Upper lobe of left lung (tissue), 6 donors: ENCODE data around the gene NCBP3. TPM values are rescaled to one million over a fixed set of nuclear protein-coding genes. Genes with fewer than 3 reads are reported as not detected.
A peak's percentile ranks its signal among the peaks of the same experiment; 100 is the strongest.

Experiments
- ATAC-seq, 2 donors: fragments of 200-7000 bp; cut with Tn5 transposase; one replicate each; pipeline ENCODE4 v1.9.1; 2022; ENCODE audit warnings: mild to moderate bottlenecking in 2 of 2, moderate library complexity in 2 of 2; ENCODE audit not compliant: low FRiP score in 2 of 2
- DNase-seq, 2 donors: peaks; one replicate each; pipeline ENCODE4 v3.0.0-alpha.2; 2019 to 2020
- H3K27ac ChIP-seq, 4 donors: fragments of 200-600 bp; sonication (generic); one replicate each; pipeline ENCODE4 v1.5.1; 2016 to 2019
- H3K27me3 ChIP-seq, 4 donors: fragments of 200-600 bp; sonication (generic); one replicate each; pipeline ENCODE4 v1.5.1; 2017 to 2019
- H3K36me3 ChIP-seq, 4 donors: fragments of 200-600 bp; sonication (generic); one replicate each; pipeline ENCODE4 v1.5.1; 2016 to 2019
- H3K4me1 ChIP-seq, 4 donors: fragments of 200-600 bp; sonication (generic); one replicate each; pipeline ENCODE4 v1.5.1; 2018 to 2019
- H3K4me3 ChIP-seq, 4 donors: fragments of 200-600 bp; sonication (generic); one replicate each; pipeline ENCODE4 v1.5.1; 2017 to 2019; ENCODE audit warnings: mild to moderate bottlenecking in 2 of 4, moderate library complexity in 1 of 4
- H3K9me3 ChIP-seq, 4 donors: fragments of 200-600 bp; sonication (generic); one replicate each; pipeline ENCODE4 v1.5.1; 2018 to 2019
- CTCF ChIP-seq, 6 experiments: fragments of 450-650 bp in 4 of 6; fragments of 200-600 bp in 2 of 6; sonication (generic) in 2 of 6; IDR thresholded peaks; one replicate each; pipeline ENCODE4 v1.5.1; 2016 to 2019; ENCODE audit warnings: antibody characterized with exemption in 6 of 6
- EP300 ChIP-seq, 4 donors: sonication (generic); formaldehyde crosslinking; IDR thresholded peaks; one replicate each; pipeline ENCODE4 v1.5.1; 2017; ENCODE audit warnings: antibody characterized with exemption in 4 of 4, control low read depth in 2 of 4
- POLR2A ChIP-seq, 4 donors: fragments of 450-650 bp; IDR thresholded peaks; one replicate each; pipeline ENCODE4 v1.5.1; 2016 to 2017; ENCODE audit warnings: antibody characterized with exemption in 4 of 4, mild to moderate bottlenecking in 2 of 4
- POLR2AphosphoS5 ChIP-seq, 2 donors: sonication (generic); formaldehyde crosslinking; IDR thresholded peaks; one replicate each; pipeline ENCODE4 v1.5.1; 2017; ENCODE audit warnings: antibody characterized with exemption in 2 of 2
- WGBS, 2 donors: methylation state at CpG; one replicate each; pipeline ENCODE4 v1.1.5; 2017 to 2018; 5-methylcytosine and 5-hydroxymethylcytosine counted together
- total RNA-seq, 6 donors: library from RNA; depleted of rRNA in 4 of 6; stranded (reverse); fragments of >200 nt in 4 of 6; gene quantifications; one replicate each; pipeline versions ENCODE4 v1.1.0 to v1.2.1, GENCODE V29; 2016 to 2021
- donor health status: DM: no; HTN: no; CAD: no; lungs with moderate emphysema.
- donor health status: DM: no; HTN: yes; CAD: no; lungs with severe emphysema.

NCBP3 gene
- total RNA-seq, 6 donors from 2014 or later = 17.3 to 43.0 (median 32.5) TPM

GRCh38 chr17:3808701-3809100 lies 37.3 kb downstream of the NCBP3 start:
- Histone ChIP-seq H3K4me1 (peaks cover 0 to 7% (median under 1%) of the 10 kb centered on the region in 4 donors), H3K36me3 (peaks cover 13 to 74% (median 37%) of the 10 kb centered on the region in 4 donors), H3K4me3 (no peak overlapping the region), H3K9me3 (no peaks in the 10 kb centered on the region), H3K27ac (no peak overlapping the region), H3K27me3 (no peaks in the 10 kb centered on the region)
- 90 to 94% methylated on average over 7 of the region's 7 CpGs for WGBS, 2 donors
- DNase-seq (no peak), ATAC-seq (no peak)
- TF ChIP-seq POLR2AphosphoS5 (IDR thresholded peaks at IDR 0.05) (no peak), POLR2A (IDR thresholded peaks at IDR 0.05) (no peak), EP300 (IDR thresholded peaks at IDR 0.05) (no peak), CTCF (IDR thresholded peaks at IDR 0.05) (no peak)

GRCh38 chr17:3805581-3805980 lies 40.5 kb downstream of the NCBP3 start:
- DNase-seq = no peak
- WGBS, 2 donors = 76 to 96% methylated on average over 5 of the region's 5 CpGs
- TF ChIP-seq EP300 (IDR thresholded peaks at IDR 0.05) (no peak), POLR2A (IDR thresholded peaks at IDR 0.05) (no peak), POLR2AphosphoS5 (IDR thresholded peaks at IDR 0.05) (no peak)
- Histone ChIP-seq H3K4me3 (no peak overlapping the region), H3K9me3 (no peaks in the 10 kb centered on the region), H3K4me1 (peaks cover 6 to 20% (median 9%) of the 10 kb centered on the region in 4 donors), H3K27me3 (no peaks in the 10 kb centered on the region), H3K27ac (no peak overlapping the region), H3K36me3 (peaks cover under 1 to 43% (median 12%) of the 10 kb centered on the region in 4 donors)
- no peak for ATAC-seq

GRCh38 chr17:3804503-3804931 lies 41.5 kb downstream of the NCBP3 start:
- H3K27me3 ChIP-seq = no peaks in the 10 kb centered on the region
- H3K36me3 ChIP-seq = peaks cover 0 to 32% (median 6%) of the 10 kb centered on the region in 4 donors
- no peak overlapping the region for H3K4me3 ChIP-seq
- ATAC-seq (no peak), DNase-seq (no peak)
- H3K27ac ChIP-seq = peak overlapping the region in 1 of 4 donors; percentile 50
- H3K4me1 ChIP-seq = peaks cover 6 to 25% (median 9%) of the 10 kb centered on the region in 4 donors
- 63 to 68% methylated on average over 6 of the region's 6 CpGs for WGBS, 2 donors
- no peaks in the 10 kb centered on the region for H3K9me3 ChIP-seq
- TF ChIP-seq POLR2AphosphoS5 (IDR thresholded peaks at IDR 0.05) = no peak
- no peak for TF ChIP-seq EP300 (IDR thresholded peaks at IDR 0.05)
- no peak for TF ChIP-seq CTCF (IDR thresholded peaks at IDR 0.05)
- TF ChIP-seq POLR2A (IDR thresholded peaks at IDR 0.05) = no peak

GRCh38 chr17:3803308-3803640 lies 42.8 kb downstream of the NCBP3 start:
- Histone ChIP-seq H3K27me3 (no peaks in the 10 kb centered on the region), H3K36me3 (peaks cover 0 to 20% (median 4%) of the 10 kb centered on the region in 4 donors), H3K27ac (peak overlapping the region; percentile 8 to 72 (median 38)), H3K4me1 (peaks cover 6 to 25% (median 9%) of the 10 kb centered on the region in 4 donors), H3K4me3 (no peak overlapping the region), H3K9me3 (no peaks in the 10 kb centered on the region)
- no peak for TF ChIP-seq EP300 (IDR thresholded peaks at IDR 0.05)
- ATAC-seq (peak in 1 of 2 donors; percentile 42), DNase-seq (no peak)
- 66 to 71% methylated on average over 5 of the region's 5 CpGs for WGBS, 2 donors

- TF ChIP-seq POLR2AphosphoS5 (IDR thresholded peaks at IDR 0.05) (peak in 1 of 2 donors; percentile 16), EP300 (IDR thresholded peaks at IDR 0.05) (no peak), POLR2A (IDR thresholded peaks at IDR 0.05) (no peak), CTCF (IDR thresholded peaks at IDR 0.05) (no peak)
- WGBS, 2 donors = 50 to 75% methylated on average over 14 to 19 of the region's 19 CpGs
- Histone ChIP-seq H3K4me3 (no peak overlapping the region), H3K4me1 (peaks cover 6 to 25% (median 9%) of the 10 kb centered on the region in 4 donors), H3K27me3 (no peaks in the 10 kb centered on the region), H3K27ac (peak overlapping the region; percentile 48 to 76 (median 63)), H3K36me3 (peaks cover 0 to 14% (median 3%) of the 10 kb centered on the region in 4 donors), H3K9me3 (no peaks in the 10 kb centered on the region)
- peak in 1 of 2 donors; percentile 55 for ATAC-seq
- DNase-seq = peak in 1 of 2 donors; percentile 60
Measured at GRCh38 chr17:3802461-3803307, 43.4 kb downstream of the NCBP3 start.
